GM10266 (cell line): ENCODE data around the gene CLASRP.

Source experiments
- DNase-seq: peaks from one replicate; pipeline ENCODE4 v3.0.0; 2012; ENCODE audit errors: extremely low spot score
- CTCF ChIP-seq: IDR thresholded peaks from 2 replicates; pipeline ENCODE4 v1.5.1; 2012; ENCODE audit warnings: mild to moderate bottlenecking, low read depth; ENCODE audit not compliant: control insufficient read depth, insufficient read depth; ENCODE audit errors: missing control alignments

The CLASRP gene

GRCh38 chr19:45119582-45119981, 80.7 kb downstream of the CLASRP start:
- no peak for TF ChIP-seq CTCF
- DNase-seq = no peak
